GOT3 (cell line): ENCODE results near the gene CYP39A1.

ENCODE experiments used
- DNase-seq: peaks from one replicate; lab custom pipeline; 2025; ENCODE audit warnings: mixed read lengths; lab: John Stamatoyannopoulos, UW

Gene CYP39A1

GRCh38 chr6:46511320-46511719, 141.3 kb downstream of the CYP39A1 start:
- no peak for DNase-seq

DNA sequence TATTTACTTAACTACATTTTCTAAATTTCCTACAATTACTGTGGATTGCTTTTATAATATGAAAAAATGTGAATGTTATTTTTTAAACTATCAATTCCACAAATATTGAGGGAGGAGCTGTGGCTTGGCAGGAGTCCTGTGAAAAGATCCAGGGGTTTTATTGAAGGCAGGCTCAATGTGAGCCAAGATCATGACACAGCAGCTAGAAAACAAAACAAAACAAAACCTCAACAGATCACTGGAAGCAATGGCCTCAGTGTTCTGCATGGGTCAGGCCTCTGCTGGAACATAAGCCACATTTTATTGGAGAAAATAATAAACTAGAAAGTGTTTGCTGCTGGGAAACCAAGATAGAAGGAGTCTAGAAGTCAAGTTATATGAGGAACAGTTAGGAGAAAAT, 142.0 kb downstream of the CYP39A1 start:
- no peak for DNase-seq

- DNase-seq: no peak
Measured at GRCh38 chr6:46509981-46510510, 142.6 kb downstream of the CYP39A1 start.

- no peak for DNase-seq
Measured at GRCh38 chr6:46509063-46509462, 143.6 kb downstream of the CYP39A1 start.

DNA sequence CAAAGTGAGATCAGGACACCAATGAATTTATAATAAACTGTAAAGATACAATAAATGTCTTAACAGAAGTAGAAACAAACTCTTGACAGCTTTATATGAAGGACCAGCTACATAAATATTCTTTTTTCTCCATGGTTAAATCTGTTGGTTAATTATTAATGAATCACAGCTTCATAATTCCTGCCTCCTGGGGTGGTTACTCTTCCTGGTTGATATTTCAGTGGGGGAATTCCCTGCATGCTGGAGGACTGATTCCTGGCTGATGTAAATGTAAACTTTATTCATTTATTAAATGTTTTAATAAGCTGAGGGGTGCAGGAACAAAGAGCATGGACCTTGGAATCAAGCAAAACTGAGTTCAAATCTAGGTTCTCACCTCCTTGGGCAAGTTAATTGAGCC, 145.2 kb downstream of the CYP39A1 start:
- DNase-seq: no peak

DNA sequence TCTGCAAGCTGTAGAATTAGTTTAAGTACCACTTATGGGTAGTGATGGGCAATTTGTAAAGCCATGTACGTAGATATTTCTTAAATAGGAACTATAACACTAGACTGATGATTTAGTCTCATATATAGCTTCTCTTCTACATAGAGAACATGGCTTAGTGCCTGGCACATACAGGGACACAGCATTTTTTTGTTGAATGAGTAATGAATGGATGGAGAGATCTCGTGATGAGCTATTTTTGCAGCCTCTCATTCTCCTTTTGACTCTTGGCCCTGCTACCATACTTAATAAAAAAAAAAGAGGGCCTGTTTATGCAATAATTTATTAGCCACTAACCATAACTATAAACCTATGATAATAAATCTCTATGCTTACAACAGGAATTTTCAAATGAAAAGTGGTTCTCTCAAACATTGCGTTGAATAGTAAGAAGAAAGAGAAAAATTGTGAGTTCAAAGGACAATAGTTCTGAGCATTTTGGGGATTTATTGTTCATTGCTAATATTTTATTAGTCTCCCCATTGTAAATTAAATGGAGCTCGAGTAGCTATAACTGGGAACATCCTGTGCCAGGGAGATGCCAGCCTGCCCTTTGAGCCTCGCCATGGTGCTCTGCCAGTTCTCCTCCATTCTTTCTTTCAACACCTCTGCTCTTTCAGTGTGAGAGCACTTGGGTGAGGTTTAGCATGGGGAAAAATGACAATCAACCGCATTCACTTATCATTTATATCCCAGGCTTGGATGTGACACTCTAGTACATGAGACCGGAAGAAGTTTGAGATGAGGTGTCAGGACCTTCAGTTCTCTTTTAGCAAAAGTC, 146.7 kb downstream of the CYP39A1 start:
- DNase-seq: no peak

GRCh38 chr6:46504242-46504641, 148.4 kb downstream of the CYP39A1 start:
- DNase-seq: no peak

- no peak for DNase-seq
Measured at GRCh38 chr6:46502486-46503119, 150.0 kb downstream of the CYP39A1 start.

- no peak for DNase-seq
Measured at GRCh38 chr6:46501136-46502089, 151.2 kb downstream of the CYP39A1 start.

GRCh38 chr6:46500382-46500781, 152.2 kb downstream of the CYP39A1 start:
- DNase-seq: no peak
